ENCODE data around the gene CTTNBP2. TPM values are rescaled to one million over a fixed set of nuclear protein-coding genes. Genes with fewer than 3 reads are reported as not detected.

The CTTNBP2 gene
- total and polyA plus RNA-seq, 9 donors = 2.6 to 18.4 (median 10.0) TPM

DNA sequence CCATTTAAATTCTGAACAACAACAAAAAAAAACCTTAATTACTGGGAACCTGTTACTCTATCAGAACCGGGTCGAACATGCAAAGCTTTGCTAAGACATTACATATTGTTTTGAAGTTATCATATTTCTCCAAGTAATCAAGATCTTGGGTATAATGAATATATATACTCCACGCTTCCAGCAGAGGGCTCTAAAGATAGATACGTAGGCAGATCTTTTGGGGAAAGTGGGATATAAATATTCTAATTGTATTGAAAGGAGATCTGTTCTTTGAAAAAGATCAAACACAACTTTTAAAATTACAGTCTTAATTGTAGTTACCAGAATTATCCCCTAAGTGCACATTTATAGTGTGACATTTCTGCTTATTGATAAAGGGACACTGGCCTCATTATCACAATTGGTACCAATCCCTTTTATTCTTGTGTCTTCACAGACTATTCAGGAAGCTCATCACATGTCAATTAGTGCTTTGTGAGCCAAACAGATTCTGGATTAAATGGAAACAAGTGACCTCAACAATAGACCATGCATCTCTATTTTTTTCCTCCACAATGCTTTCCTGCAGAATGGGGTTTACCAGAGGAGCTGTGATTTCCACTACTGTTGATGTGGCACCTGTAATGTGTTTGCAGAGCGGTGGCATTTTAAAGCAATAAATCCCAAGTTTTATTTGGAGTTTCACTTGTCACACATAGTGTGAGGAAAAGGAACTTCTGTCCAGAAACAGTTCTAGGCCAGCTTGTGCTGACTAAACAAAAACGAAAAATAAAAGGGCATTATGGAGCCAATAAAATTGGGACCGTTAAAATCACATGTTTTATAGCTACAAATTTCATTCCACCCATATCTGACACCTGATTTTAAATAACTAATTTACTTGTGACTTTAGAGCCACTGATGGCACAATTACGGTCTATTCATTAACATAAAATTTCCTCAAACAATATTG, 122.4 kb downstream of the CTTNBP2 start:
- Histone ChIP-seq H3K4me1 (ENCODE audit: insufficient read depth) (no peaks in the 10 kb centered on the region), H3K27ac (no peak overlapping the region), H3K9me3 (no peaks in the 10 kb centered on the region), H3K4me3 (no peak overlapping the region), H3K36me3 (no peaks in the 10 kb centered on the region), H3K27me3 (no peaks in the 10 kb centered on the region)
- no peak for TF ChIP-seq EP300 (IDR thresholded peaks at IDR 0.05)
- no peak for TF ChIP-seq POLR2A (IDR thresholded peaks at IDR 0.05)
- TF ChIP-seq, protein P1, sequence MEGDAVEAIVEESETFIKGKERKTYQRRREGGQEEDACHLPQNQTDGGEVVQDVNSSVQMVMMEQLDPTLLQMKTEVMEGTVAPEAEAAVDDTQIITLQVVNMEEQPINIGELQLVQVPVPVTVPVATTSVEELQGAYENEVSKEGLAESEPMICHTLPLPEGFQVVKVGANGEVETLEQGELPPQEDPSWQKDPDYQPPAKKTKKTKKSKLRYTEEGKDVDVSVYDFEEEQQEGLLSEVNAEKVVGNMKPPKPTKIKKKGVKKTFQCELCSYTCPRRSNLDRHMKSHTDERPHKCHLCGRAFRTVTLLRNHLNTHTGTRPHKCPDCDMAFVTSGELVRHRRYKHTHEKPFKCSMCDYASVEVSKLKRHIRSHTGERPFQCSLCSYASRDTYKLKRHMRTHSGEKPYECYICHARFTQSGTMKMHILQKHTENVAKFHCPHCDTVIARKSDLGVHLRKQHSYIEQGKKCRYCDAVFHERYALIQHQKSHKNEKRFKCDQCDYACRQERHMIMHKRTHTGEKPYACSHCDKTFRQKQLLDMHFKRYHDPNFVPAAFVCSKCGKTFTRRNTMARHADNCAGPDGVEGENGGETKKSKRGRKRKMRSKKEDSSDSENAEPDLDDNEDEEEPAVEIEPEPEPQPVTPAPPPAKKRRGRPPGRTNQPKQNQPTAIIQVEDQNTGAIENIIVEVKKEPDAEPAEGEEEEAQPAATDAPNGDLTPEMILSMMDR (IDR thresholded peaks at IDR 0.05) = no peak
- intact Hi-C loops (cut with DNase I) = no loop called here
- WGBS, 3 donors = 57 to 60% (median 59%) methylated on average over 8 of the region's 8 CpGs
- no peak for DNase-seq

DNA sequence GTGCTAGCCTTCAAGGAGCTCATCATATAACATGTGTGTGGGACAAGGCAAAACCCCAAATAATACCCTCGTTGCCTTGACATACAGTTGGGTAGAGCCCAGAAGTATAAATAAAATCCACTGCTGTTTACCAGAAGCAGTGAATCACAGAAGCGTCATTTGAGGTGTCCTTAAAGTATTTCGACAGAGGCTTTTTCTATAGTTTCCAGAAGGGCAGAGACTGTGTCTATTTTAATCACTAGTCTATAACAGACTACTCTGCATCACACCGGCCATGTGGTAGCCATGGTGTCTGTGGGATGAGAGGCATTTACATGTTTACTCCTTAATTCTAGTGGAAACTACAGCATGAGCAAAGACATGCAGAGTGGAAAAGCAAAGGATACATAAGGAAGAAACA, 131.3 kb downstream of the CTTNBP2 start:
- WGBS, 3 donors = 91 to 93% (median 91%) methylated on average over 4 of the region's 4 CpGs
- no peaks in the 10 kb centered on the region for H3K9me3 ChIP-seq
- H3K27ac ChIP-seq = no peak overlapping the region
- no peaks in the 10 kb centered on the region for H3K4me1 ChIP-seq (ENCODE audit: insufficient read depth)
- TF ChIP-seq, protein P1 (IDR thresholded peaks at IDR 0.05) = no peak
- TF ChIP-seq POLR2A (IDR thresholded peaks at IDR 0.05) (no peak), EP300 (IDR thresholded peaks at IDR 0.05) (no peak)
- no peak overlapping the region for H3K4me3 ChIP-seq
- intact Hi-C loops (cut with DNase I) = no loop called here
- H3K36me3 ChIP-seq = no peaks in the 10 kb centered on the region
- DNase-seq = no peak
- no peaks in the 10 kb centered on the region for H3K27me3 ChIP-seq

DNA sequence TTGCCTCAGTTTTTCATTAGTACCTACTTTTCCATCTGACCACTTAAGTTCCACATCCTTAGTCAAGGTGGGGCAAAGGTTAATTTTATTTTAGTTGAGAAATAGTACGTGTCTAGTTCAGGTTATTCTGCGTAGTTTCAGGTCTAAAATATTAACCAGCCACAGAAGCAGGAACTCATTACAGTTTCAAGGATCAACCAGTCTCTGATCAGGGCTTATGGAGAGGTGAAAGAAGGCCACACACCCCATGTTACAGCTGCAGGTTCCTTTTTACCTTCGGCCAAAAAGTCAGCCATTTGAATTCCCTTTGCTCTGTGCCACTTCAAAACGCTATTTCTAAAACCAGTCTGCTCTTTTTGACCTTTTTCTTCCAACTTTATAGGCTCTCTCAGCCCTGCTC, 134.2 kb downstream of the CTTNBP2 start:
- H3K4me3 ChIP-seq = no peak overlapping the region
- no peaks in the 10 kb centered on the region for H3K36me3 ChIP-seq
- no peak for DNase-seq
- H3K9me3 ChIP-seq = no peaks in the 10 kb centered on the region
- no peaks in the 10 kb centered on the region for H3K4me1 ChIP-seq (ENCODE audit: insufficient read depth)
- intact Hi-C loops (cut with DNase I) = no loop called here
- no peak overlapping the region for H3K27ac ChIP-seq
- H3K27me3 ChIP-seq = no peaks in the 10 kb centered on the region
- no peak for TF ChIP-seq POLR2A (IDR thresholded peaks at IDR 0.05)
- no peak for TF ChIP-seq EP300 (IDR thresholded peaks at IDR 0.05)
- TF ChIP-seq, protein P1 (IDR thresholded peaks at IDR 0.05) = no peak
- 76 to 85% (median 77%) methylated on average over 4 of the region's 4 CpGs for WGBS, 3 donors

DNA sequence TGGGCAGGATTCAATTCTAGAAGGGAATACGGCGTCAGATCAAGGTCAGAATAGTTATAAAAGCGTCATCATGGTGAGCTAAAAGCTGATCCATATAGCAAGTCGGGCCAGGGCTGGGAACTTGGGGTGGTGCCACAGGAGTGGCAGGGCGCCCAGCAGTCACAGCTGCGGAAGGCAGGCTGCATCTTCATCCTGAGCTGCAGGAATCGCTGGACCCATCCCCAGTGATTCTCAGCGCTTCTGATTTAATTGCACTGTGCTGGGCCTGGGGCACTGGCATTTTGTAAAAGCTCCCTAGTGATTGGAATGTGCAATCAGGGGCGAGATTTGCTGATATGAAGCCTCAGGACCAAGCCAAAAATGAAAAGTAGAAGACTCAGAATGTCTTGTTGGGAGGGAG, 135.3 kb downstream of the CTTNBP2 start:
- no peak for DNase-seq
- 91 to 96% (median 91%) methylated on average over 9 of the region's 9 CpGs for WGBS, 3 donors
- Histone ChIP-seq H3K27me3 (no peaks in the 10 kb centered on the region), H3K9me3 (no peaks in the 10 kb centered on the region), H3K4me1 (ENCODE audit: insufficient read depth) (no peaks in the 10 kb centered on the region), H3K27ac (no peak overlapping the region), H3K4me3 (no peak overlapping the region), H3K36me3 (no peaks in the 10 kb centered on the region)
- intact Hi-C loops (cut with DNase I) = no loop called here
- TF ChIP-seq, protein P1 (IDR thresholded peaks at IDR 0.05) = no peak
- no peak for TF ChIP-seq POLR2A (IDR thresholded peaks at IDR 0.05)
- no peak for TF ChIP-seq EP300 (IDR thresholded peaks at IDR 0.05)
